Transverse colon (tissue), 4 donors: ENCODE results near the gene CCNE1.
"Not testable (repeated sequence)": the region's sequence is repeated elsewhere in the genome, so short reads cannot be mapped to it uniquely, and the experiment has no call there.

ENCODE experiments used
- CTCF ChIP-seq, 5 experiments: fragments of 200-600 bp in 3 of 5; fragments of 450-650 bp in 2 of 5; sonication (generic) in 3 of 5; IDR thresholded peaks; 1 replicate in 2 of 5; 2 replicates in 3 of 5; pipeline ENCODE4 v1.5.1; 2016 to 2017; ENCODE audit warnings: antibody characterized with exemption in 5 of 5, inconsistent platforms in 3 of 5, mild to moderate bottlenecking in 2 of 5, moderate library complexity in 1 of 5
- POLR2AphosphoS5 ChIP-seq, 3 donors: sonication (generic); formaldehyde crosslinking; IDR thresholded peaks; one replicate each; pipeline ENCODE4 v1.6.1; 2016; ENCODE audit warnings: antibody characterized with exemption in 3 of 3

GRCh38 chr19:29794490-29794889, 17.3 kb upstream of the CCNE1 start:
- TF ChIP-seq POLR2AphosphoS5, CTCF (IDR thresholded peaks at IDR 0.05): not testable (repeated sequence)
